ENCODE measurements around the gene MESP2.
A peak's percentile ranks its signal among the peaks of the same experiment; 100 is the strongest.

The MESP2 gene, protein sequence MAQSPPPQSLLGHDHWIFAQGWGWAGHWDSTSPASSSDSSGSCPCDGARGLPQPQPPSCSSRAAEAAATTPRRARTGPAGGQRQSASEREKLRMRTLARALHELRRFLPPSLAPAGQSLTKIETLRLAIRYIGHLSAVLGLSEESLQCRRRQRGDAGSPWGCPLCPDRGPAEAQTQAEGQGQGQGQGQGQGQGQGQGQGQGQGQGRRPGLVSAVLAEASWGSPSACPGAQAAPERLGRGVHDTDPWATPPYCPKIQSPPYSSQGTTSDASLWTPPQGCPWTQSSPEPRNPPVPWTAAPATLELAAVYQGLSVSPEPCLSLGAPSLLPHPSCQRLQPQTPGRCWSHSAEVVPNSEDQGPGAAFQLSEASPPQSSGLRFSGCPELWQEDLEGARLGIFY

DNA sequence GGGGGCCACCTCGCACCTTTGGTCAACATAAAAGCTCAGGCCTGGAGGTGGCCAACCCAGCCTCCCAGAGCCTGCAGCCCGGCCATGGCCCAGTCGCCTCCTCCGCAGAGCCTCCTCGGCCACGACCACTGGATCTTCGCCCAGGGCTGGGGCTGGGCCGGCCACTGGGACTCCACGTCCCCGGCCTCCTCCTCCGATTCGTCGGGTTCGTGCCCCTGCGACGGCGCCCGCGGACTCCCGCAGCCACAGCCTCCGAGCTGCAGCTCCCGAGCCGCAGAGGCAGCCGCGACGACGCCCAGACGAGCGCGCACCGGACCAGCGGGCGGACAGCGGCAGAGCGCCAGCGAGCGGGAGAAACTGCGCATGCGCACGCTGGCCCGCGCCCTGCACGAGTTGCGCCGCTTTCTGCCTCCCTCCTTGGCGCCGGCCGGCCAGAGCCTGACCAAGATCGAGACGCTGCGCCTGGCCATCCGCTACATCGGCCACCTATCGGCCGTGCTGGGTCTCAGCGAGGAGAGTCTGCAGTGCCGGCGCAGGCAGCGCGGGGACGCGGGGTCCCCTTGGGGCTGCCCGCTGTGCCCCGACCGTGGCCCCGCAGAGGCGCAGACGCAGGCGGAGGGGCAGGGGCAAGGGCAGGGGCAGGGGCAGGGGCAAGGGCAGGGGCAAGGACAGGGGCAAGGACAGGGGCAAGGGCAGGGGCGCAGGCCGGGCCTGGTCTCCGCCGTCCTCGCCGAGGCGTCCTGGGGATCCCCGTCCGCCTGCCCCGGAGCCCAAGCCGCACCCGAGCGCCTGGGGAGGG lies at the start of gene MESP2:
Gene MESP2, plus strand, starts transcription at position 59 of the 799 bp plus-strand sequence. Its CDS starts 26 bp downstream, at position 85.
- FAIRE-seq (peak; percentile 92), DNase-seq (ENCODE audit: insufficient read length, low spot score) (peak; percentile 54)

DNA sequence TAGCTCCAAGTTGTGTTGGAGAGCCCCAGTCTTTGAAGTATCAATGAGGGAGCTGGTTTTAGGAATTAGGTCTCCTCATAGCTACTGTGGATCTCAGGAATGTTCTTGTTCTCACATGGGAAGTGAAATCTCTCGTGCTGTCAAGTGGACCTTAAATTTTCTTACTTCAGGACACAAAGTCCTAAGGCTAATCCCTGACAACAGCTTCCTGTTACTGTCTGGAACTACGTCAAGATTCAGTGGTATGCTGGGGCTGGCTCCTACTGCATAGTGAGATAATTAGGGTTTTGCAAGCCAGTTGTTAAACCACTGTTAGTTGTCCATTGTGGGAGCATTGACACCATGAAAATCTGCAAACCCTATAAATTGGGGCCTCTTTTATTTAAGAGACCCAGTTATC lies 47.9 kb upstream of the MESP2 start:
- FAIRE-seq: no peak
- DNase-seq (ENCODE audit: insufficient read length, low spot score): no peak

DNA sequence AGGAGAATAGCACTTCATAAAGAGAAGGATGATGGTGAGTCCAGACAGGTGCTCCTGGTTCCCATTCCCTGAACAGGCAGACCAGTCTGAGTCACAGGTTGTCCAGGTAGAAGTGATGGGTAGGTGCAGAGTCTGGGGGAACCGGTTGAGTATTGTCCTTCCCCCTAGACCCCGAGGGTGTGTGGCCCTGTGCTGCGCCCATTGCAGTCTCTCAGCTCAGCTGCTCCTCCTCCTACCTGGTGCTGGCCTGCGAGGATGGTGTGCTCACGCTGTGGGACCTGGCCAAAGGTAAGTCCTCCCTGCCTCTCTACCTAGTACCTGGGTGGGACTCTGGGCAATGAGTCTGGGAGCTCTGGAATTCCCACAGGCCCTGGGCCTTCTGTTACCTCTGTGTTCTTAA lies 44.9 kb upstream of the MESP2 start:
- DNase-seq (ENCODE audit: insufficient read length, low spot score) (no peak), FAIRE-seq (no peak)

GRCh38 chr15:89732451-89733172 lies 43.5 kb upstream of the MESP2 start:
- DNase-seq (ENCODE audit: insufficient read length, low spot score) (no peak), FAIRE-seq (no peak)

- DNase-seq (ENCODE audit: insufficient read length, low spot score) (no peak), FAIRE-seq (no peak)
Observed at GRCh38 chr15:89735773-89736172, 40.4 kb upstream of the MESP2 start.

DNA sequence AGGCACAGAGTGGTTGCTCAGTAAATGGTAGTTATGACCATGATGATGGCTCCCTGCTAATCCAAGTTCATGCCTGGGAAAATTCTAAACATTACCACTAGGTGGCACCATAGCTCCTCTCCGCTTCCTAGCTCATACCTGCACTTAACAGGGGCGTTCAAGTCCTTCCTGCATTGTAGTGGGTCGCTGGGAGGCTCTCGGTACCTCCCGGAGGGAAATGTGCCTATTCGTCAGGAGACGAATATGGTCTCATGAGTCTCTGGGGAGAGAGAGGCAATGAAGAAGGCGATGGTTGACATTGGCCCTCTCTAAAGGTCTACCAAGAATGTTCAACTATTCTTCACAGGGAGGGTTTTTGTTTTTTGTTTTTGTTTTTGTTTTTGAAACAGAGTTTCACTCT lies 36.0 kb upstream of the MESP2 start:
- DNase-seq (ENCODE audit: insufficient read length, low spot score) (peak; percentile 83), FAIRE-seq (peak; percentile 82)

DNA sequence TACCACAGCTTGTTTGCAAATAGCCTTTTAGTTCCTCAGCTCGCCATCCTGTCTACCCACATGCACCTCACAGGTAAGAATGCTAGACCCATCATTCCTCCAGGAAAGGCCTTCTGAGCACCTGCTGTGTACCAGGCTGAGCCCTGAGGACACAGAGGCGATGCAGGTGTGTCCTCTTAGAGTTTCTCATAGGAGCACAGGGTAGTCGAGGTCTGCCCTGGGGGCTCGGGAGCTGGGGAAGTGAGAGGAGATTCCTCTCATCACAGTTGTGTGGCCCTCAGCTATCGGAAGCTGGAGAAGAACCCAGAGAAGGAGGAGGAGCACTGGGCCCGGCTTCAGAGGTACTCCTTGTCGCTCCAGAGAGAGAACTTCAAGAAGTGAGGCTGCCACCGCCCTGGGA lies 33.1 kb upstream of the MESP2 start:
- FAIRE-seq: no peak

GRCh38 chr15:89743594-89743993 lies 32.5 kb upstream of the MESP2 start:
- no peak for FAIRE-seq
- DNase-seq (ENCODE audit: insufficient read length, low spot score): no peak

More for the DNA sequence above, 33.1 kb upstream of the MESP2 start:
- no peak for DNase-seq (ENCODE audit: insufficient read length, low spot score)

GRCh38 chr15:89745131-89745530 lies 31.0 kb upstream of the MESP2 start:
- no peak for FAIRE-seq

GRCh38 chr15:89745768-89746167 lies 30.4 kb upstream of the MESP2 start:
- FAIRE-seq: no peak

More at GRCh38 chr15:89745131-89745530, 31.0 kb upstream of the MESP2 start:
- DNase-seq (ENCODE audit: insufficient read length, low spot score): no peak

DNA sequence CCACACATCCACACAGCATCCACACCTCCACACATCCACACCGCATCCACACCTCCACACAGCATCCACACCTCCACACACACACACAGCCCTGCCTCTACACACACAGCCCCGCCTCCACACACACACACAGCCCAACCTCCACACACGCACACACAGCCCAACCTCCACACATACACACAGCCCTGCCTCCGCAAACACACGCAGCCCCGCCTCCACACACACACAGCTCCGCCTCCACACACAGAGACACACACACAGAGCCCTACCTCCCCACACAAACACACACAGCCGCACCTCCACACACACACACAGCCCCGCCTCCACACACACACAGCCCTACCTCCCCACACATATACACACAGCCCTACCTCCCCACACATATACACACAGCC lies 29.7 kb upstream of the MESP2 start:
- no peak for DNase-seq (ENCODE audit: insufficient read length, low spot score)
- FAIRE-seq: peak; percentile 94

More at GRCh38 chr15:89745768-89746167, 30.4 kb upstream of the MESP2 start:
- DNase-seq (ENCODE audit: insufficient read length, low spot score): no peak

DNA sequence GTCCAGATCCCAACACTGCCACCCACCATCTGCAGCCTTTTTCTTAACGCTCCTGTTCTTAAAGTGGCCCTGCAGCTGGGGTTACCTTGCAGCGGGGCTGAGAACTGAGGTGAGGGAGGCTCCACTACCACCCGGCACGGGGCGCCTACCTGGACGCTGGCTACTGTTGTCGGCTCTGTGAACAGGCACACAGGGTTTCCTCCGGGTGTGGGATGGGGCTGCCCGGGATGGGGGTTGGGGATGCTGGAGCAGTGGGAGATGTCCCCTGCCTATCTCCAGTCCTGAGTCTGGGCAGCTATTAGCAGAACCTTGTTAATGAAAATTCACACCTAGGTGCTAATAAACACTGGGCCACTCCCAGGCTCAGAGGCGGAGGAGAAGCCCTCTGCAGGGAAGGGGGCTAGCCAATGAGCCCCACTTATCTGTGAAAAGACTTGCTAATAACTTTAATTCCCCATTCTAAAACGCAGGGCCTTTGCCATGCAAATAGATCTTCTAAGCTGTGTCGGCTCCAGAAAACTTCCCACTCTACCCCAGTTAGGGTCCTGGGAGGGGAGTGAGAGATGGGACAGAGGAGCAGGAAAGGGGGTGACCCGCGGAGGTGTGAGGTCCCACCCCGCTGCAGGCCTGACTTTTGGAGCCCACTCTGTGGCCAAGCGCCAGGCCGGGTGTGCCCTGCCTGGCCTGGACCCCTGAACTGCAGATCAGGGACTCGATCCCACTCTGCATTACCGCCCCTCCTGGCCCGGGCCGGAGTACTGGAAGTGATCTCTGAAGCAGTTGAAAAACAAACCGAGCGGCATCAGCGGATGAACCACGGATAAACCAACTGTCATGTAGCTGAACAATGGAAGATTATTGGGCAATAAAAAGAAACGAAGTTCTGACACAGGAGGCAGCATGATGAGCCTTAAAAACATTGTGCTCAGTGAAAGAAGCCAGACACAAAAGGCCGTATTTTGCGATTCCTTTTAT lies 28.1 kb upstream of the MESP2 start:
- DNase-seq (ENCODE audit: insufficient read length, low spot score) (no peak), FAIRE-seq (no peak)

GRCh38 chr15:89749054-89749453 lies 27.1 kb upstream of the MESP2 start:
- DNase-seq (ENCODE audit: insufficient read length, low spot score) (no peak), FAIRE-seq (no peak)

DNA sequence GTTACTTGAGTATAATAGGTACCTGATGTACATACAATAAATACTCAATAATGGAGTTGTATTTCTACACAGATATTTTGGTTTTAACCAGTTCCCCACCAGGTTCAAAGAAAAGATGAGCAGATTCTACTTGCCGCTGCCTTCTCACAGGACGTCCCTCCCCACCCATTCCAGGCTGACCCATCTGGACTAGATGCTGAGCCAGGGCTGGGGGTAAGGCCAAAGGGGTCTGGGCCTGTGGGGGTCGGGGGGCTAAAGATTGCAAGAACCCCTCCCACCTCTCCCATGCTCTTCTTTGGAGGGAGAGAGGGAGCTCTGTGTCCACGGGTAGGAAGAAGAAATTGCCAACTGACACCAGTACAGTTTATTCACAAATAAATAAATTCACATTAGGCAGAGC lies 26.6 kb upstream of the MESP2 start:
- FAIRE-seq: no peak
- no peak for DNase-seq (ENCODE audit: insufficient read length, low spot score)

DNA sequence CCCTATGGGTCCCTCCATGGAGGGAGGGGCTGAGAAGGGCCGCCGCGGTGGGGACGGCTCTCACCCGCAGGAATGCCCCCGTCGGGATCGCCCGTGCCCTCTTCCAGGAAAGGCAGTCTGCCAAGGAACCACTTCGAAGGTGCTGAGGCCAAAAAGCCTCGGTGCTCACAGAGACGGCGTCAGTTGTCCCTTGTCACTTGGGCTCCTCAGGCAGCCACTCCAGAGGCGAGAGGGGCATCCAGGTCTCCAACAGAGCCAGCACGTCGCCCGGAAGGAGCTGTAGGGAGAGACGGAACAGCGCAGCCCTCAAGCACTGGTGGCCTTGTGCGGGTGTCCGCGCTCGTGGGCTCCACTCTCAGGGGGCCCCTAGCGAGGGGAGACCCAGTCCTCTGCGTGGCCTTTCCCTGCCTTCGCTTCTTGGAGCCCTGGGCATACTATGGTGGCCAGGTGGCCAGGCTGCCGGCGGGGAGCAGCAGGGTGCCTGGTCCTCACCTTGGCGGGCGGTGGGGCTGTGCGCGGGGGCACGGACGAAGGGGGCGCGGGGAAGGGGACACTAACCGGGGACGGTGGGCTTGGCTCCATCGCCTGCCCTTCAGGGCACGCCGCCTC lies 26.1 kb upstream of the MESP2 start:
- FAIRE-seq (no peak), DNase-seq (ENCODE audit: insufficient read length, low spot score) (no peak)

DNA sequence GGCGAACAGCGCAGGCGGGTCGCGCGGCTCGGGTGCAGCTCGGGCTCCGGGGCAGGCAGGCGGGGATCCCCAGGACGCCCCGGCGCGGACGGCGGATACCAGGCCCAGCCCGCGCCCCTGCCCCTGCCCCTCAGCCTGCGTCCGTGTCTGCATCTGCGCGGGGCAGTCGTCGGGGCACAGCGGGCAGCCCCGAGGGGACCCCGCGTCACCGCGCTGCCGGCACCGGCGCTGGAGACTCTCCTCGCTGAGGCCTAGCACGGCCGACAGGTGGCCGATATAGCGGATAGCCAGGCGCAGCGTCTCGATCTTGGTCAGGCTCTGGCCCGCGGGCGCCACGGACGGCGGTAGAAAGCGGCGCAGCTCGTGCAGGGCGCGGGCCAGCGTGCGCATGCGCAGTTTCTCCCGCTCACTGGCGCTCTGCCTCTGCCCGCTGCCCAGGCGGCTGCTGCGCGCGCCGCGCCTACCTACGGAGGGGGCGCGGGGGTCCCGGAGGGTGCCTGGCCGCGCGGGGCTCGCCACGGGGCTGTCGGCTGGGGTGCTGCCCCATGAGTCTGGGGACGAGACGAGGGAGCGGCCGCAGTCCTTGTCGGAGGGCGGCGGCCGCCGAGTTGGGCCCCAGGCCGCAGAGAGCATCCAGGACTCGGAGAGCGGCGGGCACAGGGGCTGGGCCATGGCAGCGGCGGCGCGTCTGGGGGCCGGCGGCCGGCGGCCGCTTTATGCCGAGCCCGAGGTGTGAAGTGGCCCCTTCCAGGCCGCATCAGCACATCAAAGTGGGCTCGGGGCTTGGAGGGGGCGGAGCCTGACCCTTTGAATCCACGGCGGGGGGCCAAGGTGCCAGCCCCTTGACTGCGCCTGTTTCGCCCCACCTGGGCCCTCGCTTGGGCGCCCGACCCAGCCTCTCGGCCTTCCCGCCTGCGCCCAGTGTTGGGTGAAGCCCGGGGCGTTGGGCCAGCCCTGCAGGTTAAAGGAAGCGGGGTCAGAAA lies 25.3 kb upstream of the MESP2 start, which contains the start of gene MESP1:
Gene MESP1, minus strand, starts transcription at position 690 of the 983 bp plus-strand sequence. Its CDS starts 18 bp downstream, at position 672.
- peak; percentile 91 for DNase-seq (ENCODE audit: insufficient read length, low spot score)
- peak; percentile 93 for FAIRE-seq

GRCh38 chr15:89751748-89752147 lies 24.4 kb upstream of the MESP2 start:
- DNase-seq (ENCODE audit: insufficient read length, low spot score): no peak
- no peak for FAIRE-seq

GRCh38 chr15:89753855-89754254 lies 22.3 kb upstream of the MESP2 start:
- FAIRE-seq: no peak
- no peak for DNase-seq (ENCODE audit: insufficient read length, low spot score)
